IPS-15b (cell line): Measurements from ENCODE around the gene SLC35F5.
"Not testable (repeated sequence)": the region's sequence is repeated elsewhere in the genome, so short reads cannot be mapped to it uniquely, and the experiment has no call there.

Experiments
- H3K27me3 ChIP-seq: one replicate; pipeline ENCODE4 v1.6.1; 2013; ENCODE audit warnings: low read length; ENCODE audit not compliant: control insufficient read depth, insufficient read depth
- H3K36me3 ChIP-seq: one replicate; pipeline ENCODE4 v1.6.1; 2013; ENCODE audit warnings: low read length; ENCODE audit not compliant: control insufficient read depth, insufficient read depth
- H3K4me1 ChIP-seq: one replicate; pipeline ENCODE4 v1.6.1; 2013; ENCODE audit warnings: mild to moderate bottlenecking, low read length; ENCODE audit not compliant: control insufficient read depth, insufficient read depth
- H3K4me3 ChIP-seq: one replicate; pipeline ENCODE4 v1.5.1; 2013; ENCODE audit warnings: low read depth, low read length
- H3K9ac ChIP-seq: one replicate; pipeline ENCODE4 v1.6.1; 2013; ENCODE audit warnings: low read depth, mild to moderate bottlenecking, low read length
- H3K9me3 ChIP-seq: one replicate; pipeline ENCODE4 v1.6.1; 2013; ENCODE audit warnings: mild to moderate bottlenecking, low read length; ENCODE audit not compliant: control insufficient read depth, insufficient read depth

The SLC35F5 gene

GRCh38 chr2:113774616-113775015, 18.2 kb upstream of the SLC35F5 start:
- not testable (repeated sequence) for H3K36me3 ChIP-seq, H3K27me3 ChIP-seq, H3K4me3 ChIP-seq, H3K9me3 ChIP-seq, H3K4me1 ChIP-seq, H3K9ac ChIP-seq

GRCh38 chr2:113770929-113771328, 14.5 kb upstream of the SLC35F5 start:
- no peak overlapping the region for H3K4me3 ChIP-seq
- no peaks in the 10 kb centered on the region for H3K4me1 ChIP-seq
- no peaks in the 10 kb centered on the region for H3K9me3 ChIP-seq
- H3K27me3 ChIP-seq = no peaks in the 10 kb centered on the region
- H3K36me3 ChIP-seq = no peaks in the 10 kb centered on the region
- no peak overlapping the region for H3K9ac ChIP-seq

GRCh38 chr2:113769555-113769954, 13.1 kb upstream of the SLC35F5 start:
- Histone ChIP-seq H3K9me3 (peaks cover 5% of the 10 kb centered on the region), H3K4me3 (no peak overlapping the region), H3K27me3 (no peaks in the 10 kb centered on the region), H3K9ac (no peak overlapping the region), H3K36me3 (no peaks in the 10 kb centered on the region), H3K4me1 (no peaks in the 10 kb centered on the region)

- H3K4me1 ChIP-seq = no peaks in the 10 kb centered on the region
- no peaks in the 10 kb centered on the region for H3K36me3 ChIP-seq
- H3K27me3 ChIP-seq = no peaks in the 10 kb centered on the region
- H3K4me3 ChIP-seq = no peak overlapping the region
- peaks cover 7% of the 10 kb centered on the region for H3K9me3 ChIP-seq
- no peak overlapping the region for H3K9ac ChIP-seq
Observed at GRCh38 chr2:113768770-113769169, 12.3 kb upstream of the SLC35F5 start.

GRCh38 chr2:113767811-113768460, 11.5 kb upstream of the SLC35F5 start:
- Histone ChIP-seq H3K4me3 (no peak overlapping the region), H3K9me3 (peaks cover 7% of the 10 kb centered on the region), H3K27me3 (no peaks in the 10 kb centered on the region), H3K36me3 (no peaks in the 10 kb centered on the region), H3K4me1 (no peaks in the 10 kb centered on the region), H3K9ac (no peak overlapping the region)

- Histone ChIP-seq H3K36me3 (no peaks in the 10 kb centered on the region), H3K27me3 (no peaks in the 10 kb centered on the region), H3K9ac (no peak overlapping the region), H3K9me3 (peaks cover 7% of the 10 kb centered on the region), H3K4me1 (peaks cover 4% of the 10 kb centered on the region), H3K4me3 (no peak overlapping the region)
Observed at GRCh38 chr2:113765276-113765675, 8.8 kb upstream of the SLC35F5 start.

- Histone ChIP-seq H3K9ac (no peak overlapping the region), H3K4me1 (peaks cover 4% of the 10 kb centered on the region)
Observed at GRCh38 chr2:113762377-113763118, 6.1 kb upstream of the SLC35F5 start.

GRCh38 chr2:113760400-113760799, 4.0 kb upstream of the SLC35F5 start:
- Histone ChIP-seq H3K27me3 (peaks cover under 1% of the 10 kb centered on the region), H3K4me1 (peaks cover 4% of the 10 kb centered on the region), H3K36me3 (no peaks in the 10 kb centered on the region), H3K9ac (no peak overlapping the region), H3K9me3 (peaks cover 6% of the 10 kb centered on the region), H3K4me3 (no peak overlapping the region)

More at GRCh38 chr2:113762377-113763118, 6.1 kb upstream of the SLC35F5 start:
- H3K9me3 ChIP-seq = peaks cover 7% of the 10 kb centered on the region
- H3K27me3 ChIP-seq = no peaks in the 10 kb centered on the region
- no peak overlapping the region for H3K4me3 ChIP-seq
- no peaks in the 10 kb centered on the region for H3K36me3 ChIP-seq

- peaks cover 4% of the 10 kb centered on the region for H3K27me3 ChIP-seq
- H3K9me3 ChIP-seq = no peaks in the 10 kb centered on the region
- H3K4me3 ChIP-seq = peak overlapping the region; percentile 73
- H3K9ac ChIP-seq = peak overlapping the region; percentile 84
- H3K4me1 ChIP-seq = peaks cover 2% of the 10 kb centered on the region
- H3K36me3 ChIP-seq = no peaks in the 10 kb centered on the region
Observed at GRCh38 chr2:113757138-113757657, 756 bp upstream of the SLC35F5 start.

GRCh38 chr2:113755835-113756354, 547 bp downstream of the SLC35F5 start:
- Histone ChIP-seq H3K9ac (peak overlapping the region; percentile 79), H3K36me3 (no peaks in the 10 kb centered on the region), H3K4me3 (peak overlapping the region; percentile 73), H3K9me3 (no peaks in the 10 kb centered on the region), H3K27me3 (peaks cover 4% of the 10 kb centered on the region), H3K4me1 (no peaks in the 10 kb centered on the region)

- no peaks in the 10 kb centered on the region for H3K4me1 ChIP-seq
- peak overlapping the region; percentile 73 for H3K4me3 ChIP-seq
- no peak overlapping the region for H3K9ac ChIP-seq
- H3K27me3 ChIP-seq = peaks cover 4% of the 10 kb centered on the region
- no peaks in the 10 kb centered on the region for H3K9me3 ChIP-seq
- H3K36me3 ChIP-seq = no peaks in the 10 kb centered on the region
Observed at GRCh38 chr2:113755035-113755834, 1.2 kb downstream of the SLC35F5 start.
